SK-N-SH treated with all-trans-retinoic acid at 6 μM for 48 hours (cell line): ENCODE measurements around the gene CD47.

Experiments
- ARNTL ChIP-seq: fragments of 450-650 bp; formaldehyde crosslinking; IDR thresholded peaks from 2 replicates; pipeline ENCODE4 v1.5.0; 2020; ENCODE audit warnings: low read depth, mild to moderate bottlenecking, moderate library complexity, borderline replicate concordance
- BACH2 ChIP-seq: fragments of 250-450 bp; sonication (Bioruptor Pico); IDR thresholded peaks from 2 replicates; pipeline ENCODE4 v1.9.0; 2021; ENCODE audit warnings: mild to moderate bottlenecking, borderline replicate concordance
- CREB5 ChIP-seq: fragments of 250-450 bp; sonication (Bioruptor Pico); IDR thresholded peaks from 2 replicates; pipeline ENCODE4 v1.5.1; 2020; ENCODE audit warnings: low read depth, mild to moderate bottlenecking, moderate library complexity
- CSRNP3 ChIP-seq: fragments of 250-450 bp; sonication (Bioruptor Pico); IDR thresholded peaks from 2 replicates; pipeline ENCODE4 v1.5.1; 2021; ENCODE audit warnings: mild to moderate bottlenecking, moderate library complexity
- GLIS3 ChIP-seq: fragments of 250-450 bp; sonication (Bioruptor Pico); IDR thresholded peaks from 2 replicates; pipeline ENCODE4 v1.5.0; 2020; ENCODE audit warnings: mild to moderate bottlenecking, moderate library complexity
- PATZ1 ChIP-seq: fragments of 250-450 bp; sonication (Bioruptor Pico); IDR thresholded peaks from 2 replicates; pipeline ENCODE4 v1.8.0; 2020; ENCODE audit warnings: mild to moderate bottlenecking, moderate library complexity, borderline replicate concordance
- POU6F1 ChIP-seq: fragments of 250-450 bp; sonication (Bioruptor Pico); IDR thresholded peaks from 2 replicates; pipeline ENCODE4 v1.8.0; 2021; ENCODE audit warnings: low read depth, mild to moderate bottlenecking, moderate library complexity, borderline replicate concordance
- RARB ChIP-seq: fragments of 250-450 bp; sonication (Bioruptor Pico); IDR thresholded peaks from 2 replicates; pipeline ENCODE4 v1.8.0; 2021; ENCODE audit warnings: mild to moderate bottlenecking, moderate library complexity
- ZC3H10 ChIP-seq: fragments of 250-450 bp; sonication (Bioruptor Pico); IDR thresholded peaks from 2 replicates; pipeline ENCODE4 v1.5.1; 2021; ENCODE audit warnings: mild to moderate bottlenecking, moderate library complexity
- ZFP3 ChIP-seq: fragments of 250-450 bp; sonication (Bioruptor Pico); IDR thresholded peaks from 2 replicates; pipeline ENCODE4 v1.5.0; 2020; ENCODE audit warnings: mild to moderate bottlenecking, moderate library complexity
- ZNF565 ChIP-seq: fragments of 450-650 bp; formaldehyde crosslinking; conservative IDR thresholded peaks from 2 replicates; pipeline ENCODE4 v1.5.0; 2020; ENCODE audit warnings: low read depth, mild to moderate bottlenecking, moderate library complexity

- TF ChIP-seq RARB (CRISPR knock-in tag) = no peak
- no peak for TF ChIP-seq PATZ1 (CRISPR knock-in tag)
- no peak for TF ChIP-seq CREB5 (CRISPR knock-in tag)
- TF ChIP-seq ARNTL (CRISPR knock-in tag) = no peak
- TF ChIP-seq ZFP3 (CRISPR knock-in tag) = no peak
- TF ChIP-seq GLIS3 (CRISPR knock-in tag) = no peak
- TF ChIP-seq POU6F1 = no peak
- no peak for TF ChIP-seq ZC3H10 (CRISPR knock-in tag)
- no peak for TF ChIP-seq ZNF565 (CRISPR knock-in tag)
- TF ChIP-seq BACH2 (CRISPR knock-in tag) = no peak
- no peak for TF ChIP-seq CSRNP3
Measured at GRCh38 chr3:108035751-108036150, 55.1 kb downstream of the CD47 start.
